HG03103 (cell line): ENCODE data around the gene PARD3.

ENCODE experiments used
- ATAC-seq: cut with Tn5 transposase; IDR thresholded peaks from one replicate; pipeline ENCODE4 v1.9.1; 2021; ENCODE audit warnings: low read depth; ENCODE audit not compliant: unreplicated experiment

PARD3 gene

DNA sequence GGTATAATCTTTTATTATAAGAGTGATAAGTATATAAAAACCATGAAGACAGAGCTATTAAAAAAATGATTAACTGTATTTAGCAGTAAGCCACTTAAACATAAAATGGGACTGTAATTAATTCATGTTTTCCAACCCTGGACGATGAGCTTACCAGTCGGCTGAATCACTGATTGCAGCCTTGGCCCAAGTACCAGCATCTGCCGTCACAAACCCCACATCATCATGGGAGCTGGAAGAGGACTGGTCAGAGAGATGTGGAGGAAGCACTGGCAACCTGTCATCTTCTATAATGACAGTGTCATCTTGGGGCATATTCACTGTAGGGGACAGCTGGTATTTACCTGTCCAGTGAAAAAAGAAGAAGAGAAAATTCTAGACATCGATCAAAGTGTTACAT, 473.6 kb downstream of the PARD3 start:
- no peak for ATAC-seq

- ATAC-seq, result no peak
Observed at GRCh38 chr10:34340934-34341333, 474.2 kb downstream of the PARD3 start.

- no peak for ATAC-seq
Observed at GRCh38 chr10:34339816-34340553, 475.1 kb downstream of the PARD3 start.

- ATAC-seq, result no peak
Observed at GRCh38 chr10:34337917-34338316, 477.2 kb downstream of the PARD3 start.

- ATAC-seq, result no peak
Observed at GRCh38 chr10:34335960-34336690, 479.0 kb downstream of the PARD3 start.

DNA sequence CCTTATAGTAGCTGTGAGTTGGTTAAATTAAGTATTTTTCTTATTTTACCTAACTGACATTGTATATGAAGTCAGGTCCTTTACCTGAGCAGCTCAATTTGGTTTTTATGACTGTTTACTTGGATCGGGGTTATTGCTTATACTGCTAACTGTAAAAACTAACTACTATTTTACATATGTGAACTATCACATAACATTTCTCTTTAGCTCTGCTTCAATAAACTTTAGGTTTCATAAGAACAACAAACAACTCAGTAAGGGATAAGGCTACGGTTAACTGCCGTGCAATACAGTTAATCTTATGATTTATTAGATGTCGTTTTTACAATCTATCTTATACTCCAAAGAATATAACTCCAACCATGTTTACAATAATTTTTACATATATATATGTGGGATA, 480.2 kb downstream of the PARD3 start:
- no peak for ATAC-seq

DNA sequence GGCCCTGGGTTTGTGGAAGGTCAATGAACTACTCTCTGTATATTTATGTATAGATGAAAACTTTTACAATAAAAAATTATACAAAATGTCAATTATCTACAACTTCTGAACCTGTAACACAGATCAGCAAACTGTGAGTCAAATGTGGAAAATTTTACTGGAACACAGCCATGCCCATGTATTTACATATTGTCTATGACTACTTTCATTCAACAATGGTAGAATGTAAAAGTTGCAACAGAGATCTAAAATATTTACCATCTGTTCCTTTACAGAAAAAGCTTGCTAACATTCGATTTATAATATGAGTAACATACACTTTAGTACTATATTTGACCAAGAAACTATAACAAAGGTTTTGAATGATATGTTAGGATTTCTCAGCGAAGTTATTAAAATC, 481.6 kb downstream of the PARD3 start:
- ATAC-seq, result no peak

DNA sequence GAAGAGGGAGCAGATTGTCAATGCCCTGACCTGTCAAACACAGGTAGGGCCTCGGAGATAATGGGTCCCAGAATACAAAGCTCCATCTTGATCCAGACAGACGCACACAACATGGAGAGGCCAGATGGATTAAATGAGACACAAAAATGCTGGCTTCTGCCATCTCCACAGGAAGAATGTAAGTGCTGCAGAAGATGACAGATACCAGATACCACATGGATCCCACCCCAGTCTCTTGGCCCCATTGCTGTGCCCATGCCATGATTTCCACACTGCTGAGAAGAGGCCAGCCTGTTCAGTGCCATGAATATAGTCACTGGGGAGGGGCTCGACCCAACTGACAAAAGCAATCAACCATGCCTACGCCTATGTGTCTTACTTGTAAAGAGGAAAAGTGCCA, 487.9 kb downstream of the PARD3 start:
- no peak for ATAC-seq

- ATAC-seq, result no peak
Observed at GRCh38 chr10:34323192-34323591, 491.9 kb downstream of the PARD3 start.

- no peak for ATAC-seq
Observed at GRCh38 chr10:34320265-34320664, 494.8 kb downstream of the PARD3 start.

GRCh38 chr10:34319197-34319846, 495.8 kb downstream of the PARD3 start:
- ATAC-seq, result no peak

GRCh38 chr10:34316154-34316553, 498.9 kb downstream of the PARD3 start:
- no peak for ATAC-seq

GRCh38 chr10:34314457-34314856, 500.6 kb downstream of the PARD3 start:
- no peak for ATAC-seq

- no peak for ATAC-seq
Observed at GRCh38 chr10:34313888-34314287, 501.2 kb downstream of the PARD3 start.

GRCh38 chr10:34313353-34313752, 501.7 kb downstream of the PARD3 start:
- ATAC-seq, result no peak

GRCh38 chr10:34311679-34312078, 503.4 kb downstream of the PARD3 start:
- no peak for ATAC-seq

- ATAC-seq, result no peak
Observed at GRCh38 chr10:34310234-34310633, 504.9 kb downstream of the PARD3 start.

DNA sequence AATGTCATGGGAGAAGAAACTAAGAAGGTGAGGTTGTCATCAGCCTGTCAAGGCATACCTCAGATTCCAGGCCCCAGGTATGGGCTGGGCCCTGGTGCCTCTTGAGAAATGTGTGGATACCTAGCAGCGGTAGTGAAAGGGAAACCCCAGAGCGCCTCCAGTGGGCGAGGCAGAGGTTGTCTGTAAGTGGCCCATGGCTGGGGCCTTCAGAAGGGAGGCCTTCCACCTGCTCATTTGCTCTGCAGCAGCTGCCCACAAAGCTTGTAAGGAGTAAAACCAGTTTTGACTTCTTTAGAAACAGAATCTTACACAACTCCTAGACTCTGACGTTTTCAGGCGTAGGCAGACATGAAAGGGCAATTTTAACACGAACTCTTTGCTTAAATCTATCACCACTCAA, 509.9 kb downstream of the PARD3 start:
- ATAC-seq, result no peak

- ATAC-seq, result no peak
Observed at GRCh38 chr10:34303022-34303421, 512.1 kb downstream of the PARD3 start.

- ATAC-seq, result no peak
Observed at GRCh38 chr10:34299105-34299611, 515.9 kb downstream of the PARD3 start.

DNA sequence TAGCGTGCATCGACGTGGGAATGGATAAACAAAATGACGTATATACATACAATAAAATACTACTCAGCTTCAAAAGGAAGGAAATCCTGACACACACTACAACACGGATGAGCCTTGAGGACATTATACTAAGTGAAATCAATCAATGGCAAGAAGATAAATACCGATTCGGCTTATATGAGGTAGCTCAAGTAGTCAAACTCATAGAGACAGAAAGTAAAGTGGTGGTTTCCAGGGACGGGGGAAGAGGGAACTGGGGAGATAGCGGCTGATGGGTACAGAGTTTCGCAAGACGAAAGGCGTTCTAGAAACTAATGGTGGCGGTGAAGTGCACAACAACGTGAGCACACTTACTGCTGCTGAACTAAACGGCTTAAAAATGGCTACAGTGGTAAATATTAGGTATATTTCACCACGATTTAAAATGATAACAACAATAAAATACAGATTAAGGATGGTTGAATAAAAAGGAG, 516.7 kb downstream of the PARD3 start:
- ATAC-seq, result no peak
